Caco-2 (cell line): ENCODE measurements around the gene FBXO5. TPM values are rescaled to one million over a fixed set of nuclear protein-coding genes. Genes with fewer than 3 reads are reported as not detected.

Source experiments
- BruUV-seq: library from RNA; stranded (reverse); fragments of 400-500 nt; replicated peaks from 2 replicates; lab custom pipeline; 2021; lab: Mats Ljungman, UMichigan
- CTCF ChIA-PET: fragments of 300-600 bp; sonication (Branson Sonifier 250); formaldehyde crosslinking; loops from one replicate; lab custom pipeline; 2022; ENCODE audit warnings: antibody characterized with exemption; lab: Charles Lee
- POLR2A ChIA-PET: fragments of 300-600 bp; sonication (Branson Sonifier 250); formaldehyde crosslinking; loops from one replicate; lab custom pipeline; 2022; ENCODE audit warnings: antibody characterized with exemption; lab: Charles Lee
- DNase-seq, 2 experiments: peaks; one replicate each; pipeline versions ENCODE4 v3.0.0 to v3.0.0-alpha.2; 2020 to 2022
- H3K27me3 ChIP-seq: replicated peaks from 2 replicates; pipeline ENCODE4 v1.6.0; 2011; ENCODE audit warnings: low read length; ENCODE audit not compliant: control insufficient read depth, insufficient read depth
- H3K36me3 ChIP-seq: 2 replicates; pipeline ENCODE4 v1.5.1; 2011; ENCODE audit warnings: low read length; ENCODE audit not compliant: control insufficient read depth, insufficient read depth
- H3K4me1 ChIP-seq: fragments of 250-450 bp; sonication (Bioruptor Pico); 2 replicates; pipeline ENCODE4 v1.5.1; 2020; ENCODE audit warnings: mild to moderate bottlenecking
- H3K4me3 ChIP-seq: 2 replicates; pipeline ENCODE4 v1.5.1; 2011; ENCODE audit warnings: low read depth, mild to moderate bottlenecking, control low read depth, low read length
- H3K9me3 ChIP-seq: fragments of 250-450 bp; sonication (Bioruptor Pico); 2 replicates; pipeline ENCODE4 v1.5.1; 2020; ENCODE audit warnings: mild to moderate bottlenecking, moderate library complexity
- H3K27ac Mint-ChIP-seq: one replicate; pipeline ENCODE4 v1.8.0; 2022; ENCODE audit warnings: mixed read lengths; ENCODE audit not compliant: unreplicated experiment
- H3K27me3 Mint-ChIP-seq: one replicate; pipeline ENCODE4 v1.8.0; 2022; ENCODE audit warnings: mixed read lengths; ENCODE audit not compliant: insufficient read depth, unreplicated experiment
- H3K36me3 Mint-ChIP-seq: one replicate; pipeline ENCODE4 v1.8.0; 2022; ENCODE audit warnings: mild to moderate bottlenecking, mixed read lengths; ENCODE audit not compliant: insufficient read depth, unreplicated experiment
- H3K4me1 Mint-ChIP-seq: one replicate; pipeline ENCODE4 v1.8.0; 2022; ENCODE audit warnings: low read depth, mixed read lengths; ENCODE audit not compliant: unreplicated experiment
- H3K4me3 Mint-ChIP-seq: one replicate; pipeline ENCODE4 v1.8.0; 2022; ENCODE audit warnings: mild to moderate bottlenecking, moderate library complexity, mixed read lengths; ENCODE audit not compliant: unreplicated experiment
- H3K9me3 Mint-ChIP-seq: one replicate; pipeline ENCODE4 v1.8.0; 2022; ENCODE audit warnings: mixed read lengths; ENCODE audit not compliant: unreplicated experiment
- CTCF ChIP-seq, 2 experiments: fragments of 200-600 bp in 1 of 2; IDR thresholded peaks; 1 replicate in 1 of 2; 2 replicates in 1 of 2; pipeline versions ENCODE4 v1.5.1 to v1.8.0; 2011 to 2022; ENCODE audit warnings: antibody characterized with exemption in 1 of 2, control low read depth in 1 of 2, inconsistent platforms in 1 of 2, low read depth in 1 of 2, low read length in 1 of 2, mild to moderate bottlenecking in 1 of 2, moderate library complexity in 1 of 2; ENCODE audit not compliant: insufficient read depth in 1 of 2, severe bottlenecking in 1 of 2, unreplicated experiment in 1 of 2
- intact Hi-C: fragments of 100-400 bp; cut with micrococcal nuclease; formaldehyde crosslinking; loops from one replicate; pipeline ENCODE4 v1.10.0; 2022; ENCODE audit not compliant: unreplicated experiment
- total RNA-seq: library from RNA; stranded (reverse); gene quantifications from 2 replicates; pipeline ENCODE4 v1.2.3, GENCODE V29; 2022

Gene FBXO5
- total RNA-seq, 1 experiment from 2014 or later: 35.5 TPM

GRCh38 chr6:152983637-152984512, 1.0 kb upstream of the FBXO5 start:
- H3K27me3 Mint-ChIP-seq: no peaks in the 10 kb centered on the region
- peak; percentile 42 to 47 for DNase-seq
- peak overlapping the region; percentile 78 for H3K4me3 Mint-ChIP-seq
- BruUV-seq: TSS peak; percentile 61
- no peaks in the 10 kb centered on the region for H3K9me3 ChIP-seq
- no peaks in the 10 kb centered on the region for H3K9me3 Mint-ChIP-seq
- H3K36me3 Mint-ChIP-seq: peaks cover 47% of the 10 kb centered on the region
- peaks cover 15% of the 10 kb centered on the region for H3K4me1 ChIP-seq
- no peak for TF ChIP-seq CTCF (IDR thresholded peaks at IDR 0.05; ENCODE audit: insufficient read depth in 1 of 2, low read depth in 1 of 2, low read length in 1 of 2, severe bottlenecking in 1 of 2, unreplicated experiment in 1 of 2)
- POLR2A ChIA-PET: interaction anchor here (0.6 to 1.3 kb wide), 2 partner anchors 18 to 43 kb away, joined by 6 read pairs; partner anchors contain the start of gene MTRF1L
- no peaks in the 10 kb centered on the region for H3K27me3 ChIP-seq
- peaks cover 20% of the 10 kb centered on the region for H3K4me1 Mint-ChIP-seq
- CTCF ChIA-PET: interaction anchor here (1.0 to 1.5 kb wide), 2 partner anchors 30 to 36 kb away, joined by 3 to 7 read pairs; no protein-coding TSS in a partner anchor
- peak overlapping the region; percentile 99 for H3K4me3 ChIP-seq
- H3K36me3 ChIP-seq: no peaks in the 10 kb centered on the region
- intact Hi-C loops: loop anchor here (2.0 kb wide), 2 partner anchors 19 to 41 kb away; partner anchors contain the start of gene MTRF1L
- peak overlapping the region; percentile 92 for H3K27ac Mint-ChIP-seq

GRCh38 chr6:152981989-152982903, 595 bp downstream of the FBXO5 start:
- peak overlapping the region; percentile 99 for H3K4me3 ChIP-seq
- Mint-ChIP-seq H3K27me3 (no peaks in the 10 kb centered on the region), H3K36me3 (peaks cover 61% of the 10 kb centered on the region), H3K9me3 (no peaks in the 10 kb centered on the region), H3K27ac (peak overlapping the region; percentile 92), H3K4me3 (peak overlapping the region; percentile 78), H3K4me1 (peaks cover 20% of the 10 kb centered on the region)
- H3K27me3 ChIP-seq: no peaks in the 10 kb centered on the region
- ChIA-PET POLR2A (interaction anchor here (0.5 to 1.3 kb wide), 6 partner anchors 15 to 1597 kb away, joined by 3 to 6 read pairs (median 4); partner anchors contain the start of gene MTRF1L), CTCF (interaction anchor here (1.0 to 1.5 kb wide), 2 partner anchors 28 to 34 kb away, joined by 3 to 7 read pairs; no protein-coding TSS in a partner anchor)
- no peaks in the 10 kb centered on the region for H3K9me3 ChIP-seq
- H3K36me3 ChIP-seq: no peaks in the 10 kb centered on the region
- H3K4me1 ChIP-seq: peaks cover 15% of the 10 kb centered on the region
- peak; percentile 38 to 41 for DNase-seq
- no peak for TF ChIP-seq CTCF (IDR thresholded peaks at IDR 0.05; ENCODE audit: insufficient read depth in 1 of 2, low read depth in 1 of 2, low read length in 1 of 2, severe bottlenecking in 1 of 2, unreplicated experiment in 1 of 2)
- intact Hi-C loops: loop anchor here (2.0 kb wide), 2 partner anchors 21 to 43 kb away; partner anchors contain the start of gene MTRF1L
- no TSS peak for BruUV-seq
